ENCODE measurements around the gene RREB1.
A peak's percentile ranks its signal among the peaks of the same experiment; 100 is the strongest.

Gene RREB1

DNA sequence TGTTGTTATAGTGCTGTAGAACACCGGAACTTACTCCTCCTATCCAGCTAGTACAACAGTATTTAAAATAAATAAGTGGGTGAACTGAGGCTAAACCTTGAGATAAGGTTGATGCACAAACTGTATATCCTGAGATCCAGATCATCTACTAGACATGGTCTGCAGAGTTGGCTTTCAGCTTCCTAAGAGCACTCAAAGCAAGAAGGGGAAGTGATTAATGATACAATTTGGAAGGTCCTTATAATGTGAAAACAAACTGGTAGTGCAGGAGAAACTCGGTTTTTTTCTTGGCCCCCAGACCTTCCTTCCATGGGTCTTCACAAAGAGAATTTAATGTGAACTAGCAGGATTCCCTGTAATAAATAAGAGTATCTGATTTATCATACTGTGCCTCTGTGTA is 27.4 kb upstream of the RREB1 start:
- Histone ChIP-seq H3K9me3 (ENCODE audit: control insufficient read depth, insufficient read depth, low read length) (no peaks in the 10 kb centered on the region), H3K36me3 (ENCODE audit: control insufficient read depth, low read length) (no peaks in the 10 kb centered on the region), H3K79me2 (ENCODE audit: control insufficient read depth, low read length) (no peaks in the 10 kb centered on the region), H3K27me3 (ENCODE audit: control insufficient read depth, low read length) (0 out of 2 replicates have a peak, but pooled peaks cover 3% of the 10 kb centered on the region), H3K4me2 (ENCODE audit: low read length) (no peak overlapping the region), H3F3A (ENCODE audit: control insufficient read depth, insufficient read depth) (no peaks in the 10 kb centered on the region), H4K20me1 (ENCODE audit: control insufficient read depth, insufficient read depth, low read depth, low read length) (no peaks in the 10 kb centered on the region), H3K27ac (ENCODE audit: low read depth, low read length) (no peak overlapping the region), H3K4me1 (ENCODE audit: control insufficient read depth, low read length) (no peaks in the 10 kb centered on the region), H3K9me2 (replicated peaks; ENCODE audit: control insufficient read depth, low read length) (no peaks in the 10 kb centered on the region), H3K4me3 (ENCODE audit: low read length) (no peak overlapping the region)
- TF ChIP-seq, protein P1, sequence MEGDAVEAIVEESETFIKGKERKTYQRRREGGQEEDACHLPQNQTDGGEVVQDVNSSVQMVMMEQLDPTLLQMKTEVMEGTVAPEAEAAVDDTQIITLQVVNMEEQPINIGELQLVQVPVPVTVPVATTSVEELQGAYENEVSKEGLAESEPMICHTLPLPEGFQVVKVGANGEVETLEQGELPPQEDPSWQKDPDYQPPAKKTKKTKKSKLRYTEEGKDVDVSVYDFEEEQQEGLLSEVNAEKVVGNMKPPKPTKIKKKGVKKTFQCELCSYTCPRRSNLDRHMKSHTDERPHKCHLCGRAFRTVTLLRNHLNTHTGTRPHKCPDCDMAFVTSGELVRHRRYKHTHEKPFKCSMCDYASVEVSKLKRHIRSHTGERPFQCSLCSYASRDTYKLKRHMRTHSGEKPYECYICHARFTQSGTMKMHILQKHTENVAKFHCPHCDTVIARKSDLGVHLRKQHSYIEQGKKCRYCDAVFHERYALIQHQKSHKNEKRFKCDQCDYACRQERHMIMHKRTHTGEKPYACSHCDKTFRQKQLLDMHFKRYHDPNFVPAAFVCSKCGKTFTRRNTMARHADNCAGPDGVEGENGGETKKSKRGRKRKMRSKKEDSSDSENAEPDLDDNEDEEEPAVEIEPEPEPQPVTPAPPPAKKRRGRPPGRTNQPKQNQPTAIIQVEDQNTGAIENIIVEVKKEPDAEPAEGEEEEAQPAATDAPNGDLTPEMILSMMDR (IDR thresholded peaks at IDR 0.05; ENCODE audit: low read depth, low read length, poor library complexity, severe bottlenecking), result no peak
- no peak for TF ChIP-seq EZH2phosphoT487 (IDR thresholded peaks at IDR 0.05; ENCODE audit: borderline replicate concordance, low read length)

DNA sequence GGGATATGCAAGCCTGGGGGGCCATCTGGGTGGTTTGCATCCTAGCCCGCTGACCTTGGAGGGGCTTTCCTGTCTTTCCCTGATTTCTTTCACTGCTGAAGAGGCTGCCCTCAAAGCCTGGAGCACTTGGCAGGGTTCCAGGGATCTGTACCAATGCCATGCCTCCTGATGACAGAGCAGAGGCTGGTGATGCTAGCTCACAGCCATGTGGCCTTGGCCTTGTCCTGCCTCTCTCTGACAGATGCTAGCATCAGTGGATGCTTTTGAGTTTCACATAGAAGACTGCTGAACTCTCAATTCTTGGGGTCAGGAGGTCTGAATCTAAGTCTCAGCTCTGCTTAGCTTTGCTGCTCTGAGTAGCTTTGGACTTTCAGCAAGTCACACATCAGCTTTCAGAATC is 21.9 kb upstream of the RREB1 start:
- H3K36me3 ChIP-seq (ENCODE audit: control insufficient read depth, low read length), result no peaks in the 10 kb centered on the region
- H3K4me3 ChIP-seq (ENCODE audit: low read length), result no peak overlapping the region
- H3K27me3 ChIP-seq (ENCODE audit: control insufficient read depth, low read length), result peaks cover 8% of the 10 kb centered on the region; the same call in 1 of the 2 replicates
- no peaks in the 10 kb centered on the region for H4K20me1 ChIP-seq (ENCODE audit: control insufficient read depth, insufficient read depth, low read depth, low read length)
- H3K9me3 ChIP-seq (ENCODE audit: control insufficient read depth, insufficient read depth, low read length), result no peaks in the 10 kb centered on the region
- H3K9me2 ChIP-seq (replicated peaks; ENCODE audit: control insufficient read depth, low read length), result no peaks in the 10 kb centered on the region
- TF ChIP-seq, protein P1 (IDR thresholded peaks at IDR 0.05; ENCODE audit: low read depth, low read length, poor library complexity, severe bottlenecking), result no peak
- TF ChIP-seq EZH2phosphoT487 (IDR thresholded peaks at IDR 0.05; ENCODE audit: borderline replicate concordance, low read length), result no peak
- no peaks in the 10 kb centered on the region for H3K79me2 ChIP-seq (ENCODE audit: control insufficient read depth, low read length)
- H3K4me2 ChIP-seq (ENCODE audit: low read length), result no peak overlapping the region
- H3K4me1 ChIP-seq (ENCODE audit: control insufficient read depth, low read length), result peaks cover 16% of the 10 kb centered on the region
- H3K27ac ChIP-seq (ENCODE audit: low read depth, low read length), result no peak overlapping the region
- H3F3A ChIP-seq (ENCODE audit: control insufficient read depth, insufficient read depth), result no peaks in the 10 kb centered on the region

DNA sequence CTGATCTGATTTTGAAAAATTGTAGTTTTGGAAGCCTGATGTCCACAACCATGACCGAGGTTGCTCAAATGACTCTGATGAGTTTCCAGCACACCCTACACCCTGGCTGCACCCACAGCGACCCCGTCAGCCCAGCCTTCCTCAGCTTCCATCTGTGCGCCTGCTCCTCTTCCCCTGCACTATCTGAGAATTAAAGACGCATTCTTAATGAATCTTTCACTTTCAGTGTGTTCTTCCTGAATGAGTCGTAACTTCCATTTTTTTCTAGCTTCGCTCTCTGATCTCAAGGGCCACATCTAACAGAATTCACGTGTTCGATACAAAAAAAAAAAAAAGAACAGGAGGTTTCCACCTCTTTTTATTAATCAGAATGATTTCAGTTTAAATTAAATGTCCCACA is 21.3 kb upstream of the RREB1 start:
- TF ChIP-seq, protein P1 (IDR thresholded peaks at IDR 0.05; ENCODE audit: low read depth, low read length, poor library complexity, severe bottlenecking), result peak; percentile 8
- no peak for TF ChIP-seq EZH2phosphoT487 (IDR thresholded peaks at IDR 0.05; ENCODE audit: borderline replicate concordance, low read length)
- H3K9me2 ChIP-seq (replicated peaks; ENCODE audit: control insufficient read depth, low read length), result no peaks in the 10 kb centered on the region
- H3K27me3 ChIP-seq (ENCODE audit: control insufficient read depth, low read length), result peaks cover 8% of the 10 kb centered on the region; the same call in 1 of the 2 replicates
- H3K4me2 ChIP-seq (ENCODE audit: low read length), result peak overlapping the region; percentile 54
- H3K9me3 ChIP-seq (ENCODE audit: control insufficient read depth, insufficient read depth, low read length), result no peaks in the 10 kb centered on the region
- H4K20me1 ChIP-seq (ENCODE audit: control insufficient read depth, insufficient read depth, low read depth, low read length), result no peaks in the 10 kb centered on the region
- H3K36me3 ChIP-seq (ENCODE audit: control insufficient read depth, low read length), result no peaks in the 10 kb centered on the region
- no peaks in the 10 kb centered on the region for H3K79me2 ChIP-seq (ENCODE audit: control insufficient read depth, low read length)
- peak overlapping the region; percentile 49 for H3K4me3 ChIP-seq (ENCODE audit: low read length)
- H3K4me1 ChIP-seq (ENCODE audit: control insufficient read depth, low read length), result peaks cover 16% of the 10 kb centered on the region
- H3F3A ChIP-seq (ENCODE audit: control insufficient read depth, insufficient read depth), result no peaks in the 10 kb centered on the region
- no peak overlapping the region for H3K27ac ChIP-seq (ENCODE audit: low read depth, low read length)
